HEK293 (cell line): ENCODE results near the gene PTPN12.

Experiments used
- KLF1 ChIP-seq: fragments of 450-650 bp; formaldehyde crosslinking; IDR thresholded peaks from 2 replicates; pipeline ENCODE4 v1.5.1; 2016; ENCODE audit warnings: missing biosample characterization, missing genetic modification characterization
- KLF10 ChIP-seq: fragments of 450-650 bp; IDR thresholded peaks from 2 replicates; pipeline ENCODE4 v1.5.1; 2018; ENCODE audit warnings: missing biosample characterization, mild to moderate bottlenecking, missing genetic modification characterization
- ZNF366 ChIP-seq: fragments of 450-650 bp; formaldehyde crosslinking; conservative IDR thresholded peaks from 2 replicates; pipeline ENCODE4 v1.5.1; 2016; ENCODE audit warnings: missing biosample characterization, missing genetic modification characterization
- ZNF561 ChIP-seq: fragments of 450-650 bp; IDR thresholded peaks from 2 replicates; pipeline ENCODE4 v1.5.1; 2018; ENCODE audit warnings: missing biosample characterization, missing genetic modification characterization, borderline replicate concordance
- ZNF785 ChIP-seq: fragments of 450-650 bp; formaldehyde crosslinking; IDR thresholded peaks from 2 replicates; pipeline ENCODE4 v1.5.1; 2016; ENCODE audit warnings: missing biosample characterization, missing genetic modification characterization
- TF ChIP-seq, protein P1 (sequence below): fragments of 450-650 bp; formaldehyde crosslinking; IDR thresholded peaks from 2 replicates; pipeline ENCODE4 v1.5.1; 2016; ENCODE audit warnings: missing biosample characterization, missing genetic modification characterization

DNA sequence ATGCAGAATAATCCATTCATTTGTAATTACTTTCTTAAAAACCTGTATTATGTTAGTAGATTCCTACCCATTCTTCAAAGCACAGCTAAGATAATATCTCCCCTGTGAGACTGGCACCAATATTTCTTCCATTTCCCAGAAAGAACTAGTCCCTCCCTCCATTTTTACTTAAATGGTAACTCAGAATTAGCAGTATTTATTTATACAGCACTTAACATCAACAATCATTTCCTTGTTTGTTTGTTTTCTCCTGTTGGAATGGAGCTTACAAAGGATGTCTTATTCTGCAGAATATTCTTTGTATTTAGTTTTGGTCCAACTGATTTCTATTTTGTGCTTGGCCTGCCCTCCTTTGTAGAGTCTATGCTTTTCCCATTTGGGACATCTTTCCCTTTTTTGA is 32.1 kb upstream of the PTPN12 start:
- TF ChIP-seq KLF1 (tag by site-specific recombination) (no peak), ZNF561 (no peak), ZNF366 (tag by site-specific recombination) (no peak), KLF10 (tag by site-specific recombination) (no peak), ZNF785 (tag by site-specific recombination) (no peak)
- TF ChIP-seq, protein P1, sequence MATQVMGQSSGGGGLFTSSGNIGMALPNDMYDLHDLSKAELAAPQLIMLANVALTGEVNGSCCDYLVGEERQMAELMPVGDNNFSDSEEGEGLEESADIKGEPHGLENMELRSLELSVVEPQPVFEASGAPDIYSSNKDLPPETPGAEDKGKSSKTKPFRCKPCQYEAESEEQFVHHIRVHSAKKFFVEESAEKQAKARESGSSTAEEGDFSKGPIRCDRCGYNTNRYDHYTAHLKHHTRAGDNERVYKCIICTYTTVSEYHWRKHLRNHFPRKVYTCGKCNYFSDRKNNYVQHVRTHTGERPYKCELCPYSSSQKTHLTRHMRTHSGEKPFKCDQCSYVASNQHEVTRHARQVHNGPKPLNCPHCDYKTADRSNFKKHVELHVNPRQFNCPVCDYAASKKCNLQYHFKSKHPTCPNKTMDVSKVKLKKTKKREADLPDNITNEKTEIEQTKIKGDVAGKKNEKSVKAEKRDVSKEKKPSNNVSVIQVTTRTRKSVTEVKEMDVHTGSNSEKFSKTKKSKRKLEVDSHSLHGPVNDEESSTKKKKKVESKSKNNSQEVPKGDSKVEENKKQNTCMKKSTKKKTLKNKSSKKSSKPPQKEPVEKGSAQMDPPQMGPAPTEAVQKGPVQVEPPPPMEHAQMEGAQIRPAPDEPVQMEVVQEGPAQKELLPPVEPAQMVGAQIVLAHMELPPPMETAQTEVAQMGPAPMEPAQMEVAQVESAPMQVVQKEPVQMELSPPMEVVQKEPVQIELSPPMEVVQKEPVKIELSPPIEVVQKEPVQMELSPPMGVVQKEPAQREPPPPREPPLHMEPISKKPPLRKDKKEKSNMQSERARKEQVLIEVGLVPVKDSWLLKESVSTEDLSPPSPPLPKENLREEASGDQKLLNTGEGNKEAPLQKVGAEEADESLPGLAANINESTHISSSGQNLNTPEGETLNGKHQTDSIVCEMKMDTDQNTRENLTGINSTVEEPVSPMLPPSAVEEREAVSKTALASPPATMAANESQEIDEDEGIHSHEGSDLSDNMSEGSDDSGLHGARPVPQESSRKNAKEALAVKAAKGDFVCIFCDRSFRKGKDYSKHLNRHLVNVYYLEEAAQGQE (tag by site-specific recombination) = no peak
